Effector CD4-positive, alpha-beta T cell (primary cell): ENCODE data around the gene TEAD1.

Experiments used
- DNase-seq: peaks from one replicate; pipeline ENCODE4 v3.0.0-alpha.2; 2020
- total RNA-seq: gene quantifications from one replicate; lab custom pipeline; 2026; lab: John Stamatoyannopoulos, UW

TEAD1 gene
- total RNA-seq = 1.1 reads per million

DNA sequence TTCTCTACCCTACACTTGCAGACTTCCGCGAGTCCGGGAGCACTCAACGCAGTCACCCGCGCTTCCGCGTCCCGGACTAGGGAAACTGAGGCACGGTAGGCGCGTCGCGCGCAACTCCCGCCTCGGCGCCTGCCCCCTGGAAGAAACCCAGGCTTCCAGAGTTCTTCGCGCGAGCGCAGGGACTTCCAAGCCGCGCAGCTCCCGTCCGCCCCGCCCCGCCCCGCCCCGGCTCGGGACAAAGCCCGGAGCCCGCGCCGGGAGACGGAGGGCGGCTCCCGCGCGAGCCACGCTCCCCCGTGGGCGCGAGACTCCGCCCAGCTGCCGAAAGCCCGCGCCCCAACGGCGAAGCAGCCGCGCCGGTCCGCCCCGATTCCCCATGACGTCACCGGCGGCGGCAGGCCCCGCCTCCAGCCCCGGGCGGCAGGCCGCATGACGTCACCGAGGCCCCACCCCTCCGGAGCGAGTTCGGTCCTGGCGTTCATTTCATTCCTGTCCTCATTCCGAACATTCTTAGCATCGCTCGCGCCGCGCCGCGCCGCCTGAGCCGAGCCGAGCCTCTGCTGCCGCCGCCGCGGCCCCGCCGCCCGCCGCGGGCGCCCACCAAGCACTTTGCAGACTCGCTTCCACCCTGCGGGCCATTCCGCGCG lies at the start of gene TEAD1:
TSS of gene TEAD1 (plus strand) at position 498 of the 647 bp plus-strand sequence.
- peak; percentile 76 for DNase-seq

DNA sequence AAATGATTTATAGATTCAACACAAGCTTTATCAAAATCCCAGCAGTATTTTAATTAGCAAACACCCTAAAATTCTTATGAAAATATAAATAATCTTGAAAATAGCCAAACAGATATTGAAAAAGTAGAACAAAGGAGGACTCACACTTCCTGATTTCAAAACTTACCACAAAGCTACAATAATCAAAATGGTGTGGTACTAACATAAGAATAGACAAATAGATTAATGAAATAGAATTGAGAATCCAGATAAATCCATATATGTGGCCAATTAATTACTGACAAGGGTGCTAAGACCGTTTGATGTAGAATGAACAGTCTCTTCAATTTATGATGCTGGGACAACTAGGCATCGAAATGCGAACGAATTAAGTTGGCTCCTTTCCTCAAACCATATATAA lies 49.6 kb upstream of the TEAD1 start:
- DNase-seq = no peak

DNA sequence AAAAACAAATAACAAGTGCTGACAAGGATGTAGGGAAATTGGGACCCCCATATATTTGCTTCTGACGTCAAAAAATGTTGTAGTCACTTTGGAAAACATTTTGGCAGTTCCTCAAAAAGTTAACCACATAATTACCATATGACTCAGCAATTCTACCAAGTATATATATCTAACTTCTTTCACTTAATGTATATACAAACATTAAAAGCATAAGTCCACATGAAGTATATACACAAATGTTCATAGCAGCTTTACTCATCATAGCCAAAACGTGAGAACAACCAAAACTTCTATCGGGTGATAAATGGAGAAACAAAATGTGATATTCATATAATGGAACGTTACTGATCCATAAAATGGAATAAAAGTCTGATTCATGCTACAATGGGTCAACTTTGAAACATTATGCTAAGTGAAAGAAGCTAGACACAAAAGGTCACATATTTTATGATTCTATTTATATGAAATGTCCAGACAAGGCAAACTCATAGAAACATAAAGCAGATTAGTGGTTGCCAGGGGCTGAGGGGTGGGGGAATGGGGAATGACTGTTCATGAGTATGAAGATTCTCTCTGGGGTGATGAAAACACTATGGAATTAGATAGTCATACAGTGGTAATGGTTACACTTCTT lies 48.7 kb upstream of the TEAD1 start:
- DNase-seq = no peak

DNA sequence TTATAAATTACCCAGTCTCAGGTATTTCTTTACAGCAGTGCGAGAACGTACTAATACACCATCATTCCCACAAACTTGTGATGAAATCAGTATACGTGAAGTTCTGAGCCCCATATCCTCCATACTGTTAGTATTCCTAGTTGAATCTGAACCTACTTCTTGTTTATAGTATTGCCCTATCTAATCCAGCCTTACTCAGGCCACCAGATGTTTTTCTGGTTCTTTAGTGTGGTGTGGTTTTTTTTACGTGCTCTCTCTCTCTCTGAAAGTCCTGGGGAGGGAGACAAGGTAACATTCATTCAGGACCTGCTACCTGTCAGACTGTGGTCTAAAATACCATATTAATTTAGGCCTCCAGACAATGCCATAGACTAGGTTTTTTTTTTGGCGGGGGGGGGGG lies 47.6 kb upstream of the TEAD1 start:
- DNase-seq = no peak

DNA sequence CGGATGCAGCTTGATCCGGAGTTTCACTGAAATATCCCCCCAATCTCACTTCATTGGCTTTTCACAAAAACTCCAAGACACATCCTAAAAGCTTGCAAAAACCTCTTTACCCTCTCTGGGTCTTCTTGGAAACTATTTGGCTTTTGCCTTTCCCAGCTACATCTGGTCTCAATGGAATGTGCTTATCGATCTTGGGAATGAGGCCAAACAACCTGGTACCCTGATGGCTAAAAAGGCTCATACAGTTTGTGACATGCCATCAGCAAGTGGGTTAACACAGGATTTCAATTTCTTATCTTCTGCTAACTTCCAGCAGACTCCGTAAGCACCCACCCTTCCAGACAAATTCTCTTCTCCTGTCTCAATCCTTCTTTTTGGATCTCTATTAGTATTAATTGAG lies 45.9 kb upstream of the TEAD1 start:
- no peak for DNase-seq

DNA sequence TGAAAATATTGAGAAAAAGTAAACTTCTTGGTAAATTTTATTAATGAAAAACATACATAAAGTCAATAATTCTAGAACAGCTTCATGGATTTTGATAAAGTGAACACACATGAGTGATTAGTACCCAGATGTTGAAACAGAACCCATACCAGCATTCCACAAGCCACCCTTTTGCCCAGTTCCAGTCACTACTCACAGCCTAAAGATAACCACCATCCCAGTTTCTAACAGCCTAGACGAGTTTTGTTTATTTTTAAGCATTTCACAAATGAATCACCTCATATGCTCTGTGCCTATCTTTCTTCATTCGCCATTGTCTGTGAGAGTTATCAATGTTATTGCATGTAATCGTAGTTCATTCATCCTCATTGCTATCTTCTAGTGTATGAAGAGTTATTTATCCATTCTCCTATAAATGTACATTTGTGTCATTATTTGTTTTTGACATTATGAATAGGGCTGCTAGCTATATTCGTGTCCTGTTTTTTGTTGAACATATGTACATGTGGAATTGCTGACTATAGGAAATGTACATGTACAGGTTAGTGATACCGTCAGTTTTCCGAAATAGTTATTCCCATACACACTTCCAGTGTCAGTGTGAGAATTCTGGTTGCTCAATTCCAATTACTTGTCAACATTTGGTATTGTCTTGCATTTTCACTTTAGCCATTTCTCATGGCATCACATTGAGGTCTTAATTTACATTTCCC lies 44.5 kb upstream of the TEAD1 start:
- DNase-seq = no peak

DNA sequence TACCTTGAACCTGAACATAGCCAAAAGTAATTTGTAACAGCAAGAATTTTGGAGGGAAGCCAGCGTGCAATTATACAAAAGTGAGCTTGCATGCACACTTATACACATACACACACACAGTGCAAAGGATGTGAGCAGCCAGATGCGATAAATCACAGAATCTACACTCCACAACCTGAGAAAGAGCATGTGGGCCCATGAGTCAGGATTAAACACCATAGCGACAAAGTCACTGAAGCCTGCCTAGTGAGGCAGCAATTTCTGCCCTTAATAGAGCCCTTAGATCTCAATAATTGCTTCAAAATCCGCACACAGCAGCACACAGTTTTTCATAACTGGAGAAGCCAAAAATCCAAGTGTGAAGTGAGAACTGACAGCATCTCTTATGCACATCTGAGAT lies 42.6 kb upstream of the TEAD1 start:
- DNase-seq = no peak

DNA sequence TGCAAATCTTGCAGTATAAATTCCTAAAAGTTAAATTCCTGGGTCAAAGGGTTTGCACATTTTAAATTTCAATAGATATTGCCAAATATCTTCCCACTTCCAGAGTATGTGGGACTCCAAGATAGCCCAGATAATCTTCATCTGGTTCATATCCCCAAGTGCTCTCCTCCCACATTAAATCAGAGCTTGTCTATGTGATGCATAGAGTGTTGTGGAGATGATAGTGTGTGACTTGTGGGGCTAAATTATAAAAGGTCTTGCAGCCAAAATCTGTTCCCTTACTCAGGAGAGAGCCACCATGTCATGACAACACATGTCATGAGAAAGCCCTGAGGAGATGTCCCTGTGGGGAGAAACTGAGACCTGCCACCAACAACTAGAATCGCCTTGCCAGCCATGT lies 39.9 kb upstream of the TEAD1 start:
- no peak for DNase-seq

DNA sequence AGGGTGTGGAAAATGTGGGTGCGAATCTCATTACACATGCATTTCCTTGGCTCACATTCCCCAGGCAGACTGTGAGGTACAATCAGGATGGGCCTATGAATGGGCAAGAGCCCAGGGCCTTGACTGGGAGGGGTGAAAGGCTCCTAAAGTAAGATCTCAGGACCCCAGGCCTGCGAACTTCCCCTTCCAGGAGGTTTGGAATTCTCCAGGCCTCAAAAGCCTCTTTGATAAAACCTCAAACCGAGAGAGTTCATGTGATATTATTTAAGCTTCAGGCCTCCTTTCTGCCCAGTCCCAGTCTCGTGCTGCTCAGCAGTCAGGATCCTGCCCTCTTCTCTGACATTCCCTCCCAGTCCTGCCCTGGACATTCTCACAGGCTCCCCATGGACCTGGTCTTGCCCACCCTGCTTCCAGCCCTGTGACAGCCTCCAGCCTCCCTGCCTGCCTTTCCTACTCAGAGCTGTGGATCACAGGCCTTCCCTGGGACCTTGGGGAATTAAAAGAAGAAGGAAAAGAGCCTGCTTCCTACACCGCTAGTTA lies 37.3 kb upstream of the TEAD1 start:
- no peak for DNase-seq

DNA sequence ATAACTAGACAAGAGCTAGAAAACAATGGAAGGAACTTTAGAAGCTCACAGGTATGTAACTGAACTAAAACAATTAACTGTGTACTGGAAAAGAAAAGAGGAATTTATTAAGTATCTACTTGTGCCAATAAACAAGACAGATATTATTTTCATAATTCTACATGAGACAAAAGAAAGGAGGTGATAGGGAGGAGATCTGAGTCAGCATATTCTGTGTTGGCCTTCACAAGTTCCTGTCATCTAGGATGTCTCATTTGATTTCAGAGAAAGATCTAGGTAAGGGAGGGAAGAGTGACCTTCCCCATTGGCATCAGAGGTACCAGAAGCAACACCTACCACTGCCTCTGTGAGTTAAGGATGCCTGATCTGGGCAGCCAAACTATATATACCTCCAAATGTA lies 34.8 kb upstream of the TEAD1 start:
- no peak for DNase-seq

DNA sequence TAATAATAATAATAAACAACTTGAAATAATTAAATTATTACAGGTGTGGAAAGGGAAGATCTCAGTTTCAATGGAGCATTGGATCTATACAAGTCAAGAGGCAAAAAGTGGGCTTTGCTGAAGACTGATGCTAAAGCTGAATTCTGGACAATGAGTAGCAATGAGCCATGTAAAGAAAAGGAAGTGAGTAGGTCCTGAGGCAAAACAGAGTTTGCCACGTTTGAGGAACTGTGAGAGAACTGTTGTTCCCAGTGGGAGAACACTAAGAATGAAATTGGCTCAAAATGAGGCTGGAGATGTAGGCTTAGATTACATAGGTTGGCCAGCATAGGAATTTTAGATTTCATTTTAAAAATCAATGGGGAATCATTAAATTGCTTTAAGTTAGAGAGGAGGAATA lies 33.9 kb upstream of the TEAD1 start:
- DNase-seq = no peak

DNA sequence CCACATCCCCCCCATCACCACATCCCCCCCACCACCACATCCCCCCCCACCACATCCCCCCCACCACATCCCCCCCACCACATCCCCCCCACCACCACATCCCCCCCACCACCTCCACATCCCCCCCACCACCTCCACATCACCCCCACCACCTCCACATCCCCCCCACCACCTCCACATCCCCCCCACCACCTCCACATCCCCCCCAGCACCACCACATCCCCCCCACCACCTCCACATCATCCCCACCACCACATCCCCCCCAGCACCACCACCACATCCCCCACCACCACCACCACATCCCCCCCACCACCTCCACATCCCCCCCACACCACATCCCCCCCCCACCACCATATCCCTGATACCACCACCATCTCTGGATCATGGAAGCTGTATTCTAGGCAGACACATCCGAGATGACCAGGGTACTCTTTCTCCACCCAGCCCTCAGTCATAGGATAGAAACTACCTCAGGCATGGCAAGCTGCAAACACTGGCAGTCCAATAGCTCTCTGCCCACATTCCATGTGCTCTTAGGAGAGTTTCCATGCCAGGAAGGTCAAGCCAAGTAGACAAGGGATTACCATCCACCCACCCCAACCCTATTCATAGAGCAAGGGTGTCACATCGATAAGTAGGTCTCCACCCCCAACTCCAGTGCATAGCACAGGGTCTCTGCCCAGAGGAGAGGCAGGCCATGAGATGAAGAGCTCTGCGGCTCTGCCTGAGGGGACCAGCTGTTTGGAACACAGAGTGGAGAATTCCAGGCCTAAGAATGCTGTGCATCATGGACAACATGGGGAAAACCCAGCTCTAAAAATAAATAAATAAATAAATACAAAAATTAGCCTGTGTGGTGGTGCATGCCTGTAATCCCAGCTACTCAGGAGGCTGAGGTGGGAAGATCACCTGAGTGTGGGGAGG lies 33.0 kb upstream of the TEAD1 start:
- DNase-seq = no peak

DNA sequence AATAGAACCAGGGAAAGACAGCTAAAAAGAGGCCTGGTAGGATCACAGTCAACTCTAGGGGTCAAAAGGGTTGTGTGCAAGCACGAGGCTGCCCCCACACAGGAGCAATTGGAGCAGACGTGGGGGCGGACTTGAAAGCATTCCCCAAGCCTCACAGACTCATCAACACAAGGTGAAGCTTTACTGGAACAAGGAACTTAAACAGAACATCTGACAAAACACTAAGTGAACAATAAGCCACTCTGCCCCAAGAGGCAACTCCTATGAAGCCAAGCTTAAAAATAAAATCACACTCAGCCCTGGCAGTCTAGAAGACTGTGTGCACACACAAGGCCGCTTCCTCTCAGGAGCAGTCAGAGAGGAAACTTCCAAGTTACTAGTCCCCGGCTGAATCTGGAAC lies 32.2 kb upstream of the TEAD1 start:
- no peak for DNase-seq

DNA sequence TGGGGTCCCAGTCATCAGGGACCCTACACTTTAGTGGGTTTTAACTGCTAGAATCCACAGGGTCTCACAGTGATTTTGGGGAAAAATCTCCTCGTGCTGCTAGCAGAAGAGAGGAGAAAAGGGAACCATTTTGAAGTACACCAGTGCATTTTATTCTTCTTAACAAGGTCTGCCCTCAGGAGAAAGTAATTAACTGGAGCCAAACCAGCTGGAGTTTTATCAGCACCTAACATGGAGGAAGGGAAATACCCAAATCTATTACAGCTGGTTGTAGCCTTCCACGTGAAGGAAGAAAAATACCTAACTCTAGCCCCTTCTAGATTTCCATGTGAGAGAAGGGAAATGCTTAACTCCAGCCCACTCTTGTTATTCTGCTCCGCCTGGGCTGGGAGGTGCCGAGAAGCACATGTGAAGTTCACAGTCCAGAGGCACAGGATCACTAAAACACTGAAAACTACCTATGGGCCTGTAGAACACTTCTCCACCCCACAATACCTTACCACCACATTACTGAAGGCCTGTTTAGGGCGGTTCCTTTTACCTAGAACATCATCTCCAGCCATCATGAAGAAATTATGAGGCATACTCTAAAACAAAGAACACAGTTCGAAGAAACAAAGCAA lies 31.3 kb upstream of the TEAD1 start:
- DNase-seq = no peak

DNA sequence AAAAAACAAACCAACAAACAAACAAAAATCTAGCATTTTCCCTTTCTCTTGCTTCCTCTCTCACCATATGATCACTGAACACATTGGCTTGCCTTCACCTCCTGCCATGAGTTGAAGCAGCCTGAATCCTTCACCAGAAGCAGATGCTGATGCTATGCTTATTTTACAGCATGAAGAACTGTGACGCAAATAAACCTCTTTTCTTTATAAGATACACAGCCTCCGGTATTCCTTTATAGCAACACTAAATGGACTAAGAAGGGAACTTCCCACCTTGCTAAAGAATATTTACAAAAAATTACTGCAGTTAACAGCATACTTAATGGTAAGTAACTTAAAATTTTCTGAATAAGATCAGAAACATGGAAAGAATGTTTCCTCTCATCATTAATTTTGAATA lies 27.7 kb upstream of the TEAD1 start:
- DNase-seq = no peak

DNA sequence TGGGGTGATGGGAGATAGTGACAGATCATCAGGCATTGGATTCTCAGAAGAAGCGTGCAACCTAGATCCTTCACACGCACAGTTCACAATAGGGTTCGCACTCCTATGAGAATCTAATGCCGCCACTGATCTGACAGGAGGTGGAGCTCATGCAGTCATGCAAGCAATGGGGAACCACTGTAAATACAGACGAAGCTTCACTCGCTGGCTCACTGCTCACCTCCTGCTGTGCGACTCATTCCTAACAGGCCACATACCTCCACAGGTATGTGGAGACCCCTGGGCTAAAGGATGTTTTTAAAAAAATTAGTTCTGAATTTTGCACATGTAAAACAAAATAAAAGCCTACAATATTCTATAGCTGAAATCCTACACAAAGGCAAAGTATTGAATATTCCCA lies 20.5 kb upstream of the TEAD1 start:
- DNase-seq = no peak

DNA sequence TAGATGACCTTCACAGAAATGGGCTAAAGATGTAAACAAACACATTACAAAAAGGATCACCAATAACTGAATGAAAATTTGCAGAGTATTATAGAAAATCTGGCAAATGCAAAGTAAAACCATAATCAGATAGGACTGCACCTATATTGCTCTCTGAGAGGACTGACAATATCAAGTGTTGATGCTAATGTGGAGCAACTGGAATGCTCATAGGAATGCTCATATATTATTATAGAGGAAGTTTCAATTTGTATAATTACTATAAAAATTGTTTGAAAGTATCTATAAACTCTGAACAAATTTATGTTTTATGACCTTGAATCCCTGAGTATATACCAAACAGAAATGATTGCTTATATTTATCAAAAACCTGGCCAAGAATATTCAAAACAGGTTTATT lies 18.4 kb upstream of the TEAD1 start:
- DNase-seq = no peak

DNA sequence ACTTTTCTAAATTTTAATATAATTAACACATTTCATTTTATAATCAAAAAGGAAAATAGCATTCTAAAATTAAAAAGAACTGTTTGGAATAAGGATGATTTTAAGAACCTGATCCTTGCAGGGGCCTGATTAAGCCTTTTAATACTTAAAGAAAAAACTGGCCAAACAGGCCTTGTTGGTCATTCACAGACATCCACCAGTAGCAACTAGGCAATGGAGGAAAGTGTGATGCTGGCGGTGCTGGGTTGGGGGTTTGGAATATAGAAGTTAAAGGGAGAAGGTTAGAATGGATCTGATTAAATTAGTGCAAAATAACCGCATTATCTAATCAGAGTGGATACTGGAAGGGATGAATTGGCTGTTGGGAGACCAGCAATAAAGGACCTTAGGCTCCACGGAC lies 16.9 kb upstream of the TEAD1 start:
- DNase-seq = no peak

DNA sequence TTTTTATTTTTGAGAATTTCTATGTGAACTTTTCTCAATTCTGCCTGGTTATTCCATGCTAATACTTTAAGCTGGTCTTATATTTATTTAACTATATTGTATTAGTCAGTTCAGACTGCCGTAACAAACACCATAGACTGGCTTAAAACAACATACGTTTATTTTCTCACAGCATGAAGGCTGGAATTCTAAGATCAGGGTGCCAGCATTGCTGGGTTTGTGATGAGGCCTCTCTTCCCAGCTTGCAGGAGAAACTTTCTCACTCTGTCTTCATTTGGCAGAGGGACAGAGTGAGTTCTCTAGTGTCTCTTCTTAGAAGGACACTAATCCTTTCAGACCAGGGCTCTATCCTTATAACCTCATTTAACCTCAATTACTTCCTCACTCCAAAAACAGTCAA lies 16.2 kb upstream of the TEAD1 start:
- DNase-seq = no peak

DNA sequence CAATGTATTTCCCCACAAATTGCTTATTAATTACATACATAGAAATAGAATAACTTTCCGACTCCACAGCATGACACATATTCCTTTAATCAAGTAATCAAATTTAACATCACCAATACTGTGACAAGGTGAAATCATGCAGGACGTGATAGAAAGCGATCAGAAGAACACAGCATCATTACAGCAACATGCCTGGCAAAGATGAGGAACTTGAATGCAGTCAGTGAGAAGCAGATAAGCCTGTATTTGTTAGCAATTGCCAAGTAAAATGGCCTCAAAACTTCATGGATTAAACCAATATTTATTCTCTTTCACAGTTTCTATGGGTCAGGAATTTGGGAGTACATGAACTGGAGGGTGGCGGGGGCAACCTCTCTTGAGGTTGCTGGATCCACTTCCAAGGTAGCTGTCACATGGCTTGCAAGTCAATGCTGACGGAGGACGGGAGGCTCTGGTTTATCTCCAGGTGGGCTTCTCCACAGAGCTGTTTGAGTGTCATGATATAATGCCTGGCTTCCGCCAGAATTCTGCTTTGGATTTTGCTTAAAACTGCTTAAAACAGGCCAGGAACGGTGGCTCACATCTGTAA lies 12.0 kb upstream of the TEAD1 start:
- no peak for DNase-seq

DNA sequence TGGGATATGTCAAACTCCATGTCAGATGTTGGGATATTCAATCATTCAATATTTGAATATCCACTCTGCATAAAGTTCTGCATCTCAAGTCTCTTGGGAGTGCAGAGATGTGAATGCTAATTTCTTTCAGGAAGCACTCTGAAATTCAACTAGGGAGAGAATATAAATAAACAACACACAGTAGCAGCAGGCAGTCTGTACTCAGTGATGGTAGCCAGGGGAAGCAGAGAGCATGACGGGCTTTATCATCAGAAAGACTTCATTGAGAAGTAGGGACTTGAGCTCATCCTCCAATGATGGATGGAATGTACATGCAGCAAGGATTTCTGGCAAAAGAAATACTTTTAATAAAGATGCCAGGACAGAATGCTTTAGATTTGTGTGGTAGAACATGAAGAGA lies 9.8 kb upstream of the TEAD1 start:
- no peak for DNase-seq

DNA sequence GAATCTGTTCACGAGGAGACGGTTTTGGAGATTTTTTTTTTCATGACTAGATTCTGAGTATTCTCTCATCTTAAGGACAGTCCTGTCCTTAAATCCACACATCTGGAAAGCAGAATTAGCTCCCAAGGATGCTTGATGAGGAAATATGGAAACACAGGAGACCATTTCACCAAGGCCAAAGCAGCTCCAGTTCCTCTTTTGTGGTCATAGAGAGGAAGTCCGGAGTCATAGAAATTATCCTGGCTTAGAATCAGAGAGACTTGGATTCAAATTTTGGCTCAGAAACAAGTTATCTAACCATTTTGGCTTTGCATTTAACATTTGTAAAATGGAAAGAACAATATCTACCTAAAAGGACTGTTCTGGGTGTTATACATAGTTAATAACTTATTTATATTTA lies 7.3 kb upstream of the TEAD1 start:
- DNase-seq = no peak
